AG04449 (cell line): ENCODE results near the gene MS4A3.
"Not testable (repeated sequence)": the region's sequence is repeated elsewhere in the genome, so short reads cannot be mapped to it uniquely, and the experiment has no call there.

Experiments used
- CTCF ChIA-PET: fragments of 350-600 bp; formaldehyde crosslinking; extraction: SDS; loops from one replicate; lab custom pipeline; 2021; ENCODE audit warnings: antibody characterized with exemption; lab: Yijun Ruan, JAX
- POLR2A ChIA-PET: fragments of 400-600, 350-600 bp; formaldehyde crosslinking; extraction: SDS; loops from one replicate; lab custom pipeline; 2020; ENCODE audit warnings: antibody characterized with exemption, inconsistent platforms; lab: Yijun Ruan, JAX
- DNase-seq: peaks from one replicate; pipeline ENCODE4 v3.0.0-alpha.2; 2010; ENCODE audit warnings: low read depth, low spot score
- H3K4me3 ChIP-seq: 2 replicates; pipeline ENCODE4 v1.5.1; 2011; ENCODE audit warnings: low read depth, mild to moderate bottlenecking, control low read depth, low read length
- CTCF ChIP-seq: IDR thresholded peaks from one replicate; pipeline ENCODE4 v1.5.1; 2011; ENCODE audit warnings: mild to moderate bottlenecking, moderate library complexity, low read length, control low read depth, inconsistent platforms; ENCODE audit not compliant: insufficient read depth; ENCODE audit errors: missing control alignments

MS4A3 gene

GRCh38 chr11:60087239-60087638, 30.8 kb downstream of the MS4A3 start:
- H3K4me3 ChIP-seq, result no peak overlapping the region
- TF ChIP-seq CTCF, result no peak
- CTCF ChIA-PET, result no interaction called here
- POLR2A ChIA-PET, result no interaction called here
- DNase-seq, result no peak

GRCh38 chr11:60088364-60088763, 31.9 kb downstream of the MS4A3 start, which contains the start of gene MS4A2:
Gene MS4A2 (plus strand): TSS chr11:60088664. CDS start chr11:60088766, 102 bp downstream.
- no peak within 1 kb of the TSS for H3K4me3 ChIP-seq
- no peak for TF ChIP-seq CTCF
- POLR2A ChIA-PET, result no interaction called here
- DNase-seq, result no peak
- CTCF ChIA-PET, result no interaction called here

DNA sequence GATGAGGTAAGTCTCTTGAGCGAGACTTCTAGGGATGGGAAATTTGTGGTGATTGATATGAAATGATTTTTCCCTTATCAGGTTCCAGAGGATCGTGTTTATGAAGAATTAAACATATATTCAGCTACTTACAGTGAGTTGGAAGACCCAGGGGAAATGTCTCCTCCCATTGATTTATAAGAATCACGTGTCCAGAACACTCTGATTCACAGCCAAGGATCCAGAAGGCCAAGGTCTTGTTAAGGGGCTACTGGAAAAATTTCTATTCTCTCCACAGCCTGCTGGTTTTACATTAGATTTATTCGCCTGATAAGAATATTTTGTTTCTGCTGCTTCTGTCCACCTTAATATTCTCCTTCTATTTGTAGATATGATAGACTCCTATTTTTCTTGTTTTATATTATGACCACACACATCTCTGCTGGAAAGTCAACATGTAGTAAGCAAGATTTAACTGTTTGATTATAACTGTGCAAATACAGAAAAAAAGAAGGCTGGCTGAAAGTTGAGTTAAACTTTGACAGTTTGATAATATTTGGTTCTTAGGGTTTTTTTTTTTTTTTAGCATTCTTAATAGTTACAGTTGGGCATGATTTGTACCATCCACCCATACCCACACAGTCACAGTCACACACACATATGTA, 39.1 kb downstream of the MS4A3 start:
- no peak overlapping the region for H3K4me3 ChIP-seq
- CTCF ChIA-PET, result no interaction called here
- no peak for DNase-seq

GRCh38 chr11:60097189-60097588, 40.7 kb downstream of the MS4A3 start:
- no peak overlapping the region for H3K4me3 ChIP-seq
- ChIA-PET POLR2A (no interaction called here), CTCF (no interaction called here)
- DNase-seq, result no peak
- no peak for TF ChIP-seq CTCF

More for the DNA sequence above, 39.1 kb downstream of the MS4A3 start:
- TF ChIP-seq CTCF, result no peak
- POLR2A ChIA-PET, result no interaction called here

- POLR2A ChIA-PET, result no interaction called here
These were observed 42.0 kb downstream of the MS4A3 start for GRCh38 chr11:60098508-60098907.

DNA sequence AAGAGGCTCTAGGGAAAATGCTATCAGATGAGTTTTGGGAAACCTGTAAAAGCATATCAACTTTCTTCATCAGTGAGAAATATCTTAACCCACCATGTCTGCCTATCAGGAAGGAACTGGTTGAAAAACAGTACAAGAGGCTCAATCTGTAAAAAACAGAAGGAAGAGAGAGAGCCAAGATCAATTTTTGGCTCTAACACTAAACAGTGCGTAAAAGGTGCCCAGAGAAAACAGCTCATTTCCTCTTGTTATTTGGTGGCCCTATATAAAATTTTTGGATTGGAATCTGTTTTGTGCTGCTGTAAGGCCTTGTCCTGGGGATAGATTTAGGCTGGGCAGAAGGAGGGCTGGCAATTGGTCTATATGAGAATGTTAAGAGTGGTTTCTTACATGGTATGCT, 44.1 kb downstream of the MS4A3 start:
- no peak for TF ChIP-seq CTCF
- ChIA-PET CTCF (no interaction called here), POLR2A (no interaction called here)
- no peak overlapping the region for H3K4me3 ChIP-seq
- no peak for DNase-seq

More at GRCh38 chr11:60098508-60098907, 42.0 kb downstream of the MS4A3 start:
- TF ChIP-seq CTCF, result no peak
- no peak overlapping the region for H3K4me3 ChIP-seq
- CTCF ChIA-PET, result no interaction called here
- no peak for DNase-seq

GRCh38 chr11:60101368-60101767, 44.9 kb downstream of the MS4A3 start:
- CTCF ChIA-PET, POLR2A ChIA-PET, H3K4me3 ChIP-seq, DNase-seq: not testable (repeated sequence)

- CTCF ChIA-PET, DNase-seq, H3K4me3 ChIP-seq, POLR2A ChIA-PET: not testable (repeated sequence)
These were observed 48.1 kb downstream of the MS4A3 start for GRCh38 chr11:60104471-60105115.

DNA sequence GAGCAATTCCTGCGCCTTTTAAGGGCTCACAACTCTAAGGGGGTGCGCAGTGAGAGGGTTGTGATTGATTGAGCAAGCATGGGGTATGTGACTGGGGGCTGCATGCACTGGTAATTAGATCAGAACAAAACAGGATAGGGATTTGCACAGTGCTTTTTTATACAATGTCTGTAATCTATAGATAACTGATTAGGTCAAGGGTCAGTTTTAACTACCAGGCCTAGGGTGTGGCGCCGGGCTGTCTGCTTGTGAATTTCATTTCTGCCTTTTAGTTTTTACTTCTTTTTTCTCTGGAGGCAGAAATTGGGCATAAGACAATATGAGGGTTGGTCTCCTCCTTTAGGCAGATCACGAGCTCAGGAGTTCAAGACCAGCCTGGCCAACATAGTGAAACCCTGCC, 52.2 kb downstream of the MS4A3 start:
- H3K4me3 ChIP-seq, CTCF ChIA-PET, POLR2A ChIA-PET, DNase-seq: not testable (repeated sequence)
